Measurements from ENCODE around the gene DIDO1. TPM values are rescaled to one million over a fixed set of nuclear protein-coding genes. Genes with fewer than 3 reads are reported as not detected.

DIDO1 gene
- total RNA-seq, 1 donor from 2014 or later = 24.8 TPM

GRCh38 chr20:62951143-62951895 lies 25.0 kb upstream of the DIDO1 start:
- DNase-seq (ENCODE audit: low read depth in 2 of 2) = no peak

- DNase-seq (ENCODE audit: low read depth in 2 of 2) = no peak
These were observed 24.4 kb upstream of the DIDO1 start for GRCh38 chr20:62950741-62951140.

DNA sequence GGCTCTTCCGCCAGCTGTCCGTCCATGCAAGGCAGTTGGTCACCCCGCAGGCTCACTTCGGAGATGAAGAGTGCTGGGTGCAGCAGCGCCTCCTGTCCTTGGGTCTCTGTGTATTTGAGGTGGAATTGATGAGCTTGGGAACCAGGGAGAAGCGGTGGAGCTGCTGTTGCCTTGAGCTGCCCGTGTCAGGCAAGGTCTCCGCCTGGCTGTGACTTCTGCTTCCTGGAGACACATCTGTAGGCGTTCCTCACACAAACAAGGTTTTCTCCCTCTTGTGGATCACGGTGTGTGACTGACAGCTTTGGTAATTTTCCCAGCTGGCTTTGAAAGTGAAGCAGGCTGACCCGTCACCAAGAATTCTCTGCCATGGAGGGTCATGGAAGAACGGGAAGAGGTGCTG lies 23.7 kb upstream of the DIDO1 start:
- no peak for DNase-seq (ENCODE audit: low read depth in 2 of 2)

DNA sequence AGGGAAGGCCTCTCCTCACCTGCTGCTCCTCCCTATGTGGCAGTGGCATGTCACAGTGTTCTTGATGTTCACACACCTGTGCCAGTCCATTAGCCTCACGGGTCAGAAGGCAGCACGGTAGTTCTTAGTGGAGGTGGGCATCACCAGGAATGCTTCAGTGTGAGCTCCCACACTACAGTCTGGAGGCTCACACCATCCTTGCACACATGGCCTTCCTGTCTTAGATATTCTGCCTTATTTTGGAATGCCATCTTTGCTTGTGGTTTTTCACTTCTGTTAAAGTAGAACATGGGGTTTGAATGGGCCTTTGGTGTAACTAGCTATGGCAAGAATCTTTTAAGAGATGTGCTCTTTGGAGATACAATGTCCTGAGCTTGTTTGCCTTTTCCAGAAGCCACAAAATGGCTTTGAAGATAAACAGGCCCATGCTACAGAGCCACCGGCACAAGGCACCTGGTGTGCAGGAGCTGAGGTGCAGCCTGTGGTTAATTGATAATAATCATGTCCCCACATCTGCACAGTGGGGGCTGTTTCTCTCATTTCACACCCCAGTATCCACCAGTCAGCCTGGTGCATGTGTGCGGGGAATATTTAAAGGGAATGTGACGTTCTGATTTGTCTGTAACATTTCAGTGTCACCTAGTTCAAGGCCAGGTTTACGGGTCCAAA lies 23.0 kb upstream of the DIDO1 start:
- no peak for DNase-seq (ENCODE audit: low read depth in 2 of 2)

- DNase-seq (ENCODE audit: low read depth in 2 of 2) = no peak
These were observed 21.4 kb upstream of the DIDO1 start for GRCh38 chr20:62947532-62948300.

GRCh38 chr20:62946918-62947317 lies 20.6 kb upstream of the DIDO1 start:
- no peak for DNase-seq (ENCODE audit: low read depth in 2 of 2)

GRCh38 chr20:62945771-62946339 lies 19.6 kb upstream of the DIDO1 start:
- no peak for DNase-seq (ENCODE audit: low read depth in 2 of 2)

DNA sequence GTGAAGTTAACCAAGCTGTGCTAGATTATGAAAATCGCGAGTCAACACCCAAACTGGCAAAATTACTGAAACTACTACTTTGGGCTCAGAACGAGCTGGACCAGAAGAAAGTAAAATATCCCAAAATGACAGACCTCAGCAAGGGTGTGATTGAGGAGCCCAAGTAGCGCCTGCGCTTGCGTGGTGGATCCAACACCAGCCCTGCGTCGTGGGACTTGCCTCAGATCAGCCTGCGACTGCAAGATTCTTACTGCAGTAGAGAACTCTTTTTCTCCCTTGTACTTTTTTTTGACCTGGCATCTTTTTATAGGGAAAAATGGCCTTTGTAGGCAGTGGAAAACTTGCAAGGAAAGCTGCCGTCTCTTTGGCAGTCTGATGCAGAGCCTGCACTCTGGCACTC lies 18.4 kb upstream of the DIDO1 start:
- DNase-seq (ENCODE audit: low read depth in 2 of 2) = no peak

GRCh38 chr20:62944184-62944583 lies 17.9 kb upstream of the DIDO1 start:
- DNase-seq (ENCODE audit: low read depth in 2 of 2) = no peak

GRCh38 chr20:62943396-62943795 lies 17.1 kb upstream of the DIDO1 start:
- DNase-seq (ENCODE audit: low read depth in 2 of 2) = no peak

GRCh38 chr20:62942456-62942855 lies 16.2 kb upstream of the DIDO1 start:
- DNase-seq (ENCODE audit: low read depth in 2 of 2) = no peak

DNA sequence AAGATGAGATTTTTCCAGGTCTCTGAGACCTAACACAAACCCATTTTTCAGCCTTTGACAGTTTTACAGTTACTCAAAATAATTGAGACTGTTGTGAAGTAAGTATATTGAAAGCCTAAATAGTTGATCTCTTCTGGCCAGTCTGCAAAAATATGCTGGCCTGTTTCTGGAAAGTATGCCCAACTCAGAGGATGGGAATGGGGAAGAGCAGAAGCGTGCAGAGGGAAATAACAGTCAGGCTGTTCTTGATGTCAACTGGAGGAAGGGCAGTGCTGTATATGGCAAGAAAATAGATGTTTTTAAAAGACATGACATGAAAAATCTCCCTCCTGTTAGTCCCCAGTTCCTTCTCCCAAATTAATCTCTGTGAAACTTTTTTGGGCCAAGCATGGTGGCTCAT lies 15.5 kb upstream of the DIDO1 start:
- no peak for DNase-seq (ENCODE audit: low read depth in 2 of 2)

DNA sequence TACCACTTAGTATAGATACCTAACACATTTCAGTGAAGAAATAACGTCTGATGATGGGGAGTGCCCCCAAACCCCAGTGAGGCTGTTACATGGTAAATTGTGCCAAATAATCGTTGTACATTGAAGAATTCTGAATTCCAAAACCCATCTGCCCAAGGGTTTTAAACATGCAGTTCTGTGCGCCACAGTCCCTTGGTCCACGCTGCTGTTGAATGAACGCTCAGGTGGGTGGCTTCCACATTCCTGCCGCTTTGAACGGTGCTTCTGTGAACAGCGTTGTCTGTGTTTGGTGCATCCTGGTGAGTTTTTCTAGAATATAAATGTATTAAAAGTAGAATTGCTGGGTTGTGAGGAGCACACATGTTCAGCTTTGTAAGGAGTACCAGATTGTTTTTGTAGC lies 14.6 kb upstream of the DIDO1 start:
- DNase-seq (ENCODE audit: low read depth in 2 of 2) = no peak

DNA sequence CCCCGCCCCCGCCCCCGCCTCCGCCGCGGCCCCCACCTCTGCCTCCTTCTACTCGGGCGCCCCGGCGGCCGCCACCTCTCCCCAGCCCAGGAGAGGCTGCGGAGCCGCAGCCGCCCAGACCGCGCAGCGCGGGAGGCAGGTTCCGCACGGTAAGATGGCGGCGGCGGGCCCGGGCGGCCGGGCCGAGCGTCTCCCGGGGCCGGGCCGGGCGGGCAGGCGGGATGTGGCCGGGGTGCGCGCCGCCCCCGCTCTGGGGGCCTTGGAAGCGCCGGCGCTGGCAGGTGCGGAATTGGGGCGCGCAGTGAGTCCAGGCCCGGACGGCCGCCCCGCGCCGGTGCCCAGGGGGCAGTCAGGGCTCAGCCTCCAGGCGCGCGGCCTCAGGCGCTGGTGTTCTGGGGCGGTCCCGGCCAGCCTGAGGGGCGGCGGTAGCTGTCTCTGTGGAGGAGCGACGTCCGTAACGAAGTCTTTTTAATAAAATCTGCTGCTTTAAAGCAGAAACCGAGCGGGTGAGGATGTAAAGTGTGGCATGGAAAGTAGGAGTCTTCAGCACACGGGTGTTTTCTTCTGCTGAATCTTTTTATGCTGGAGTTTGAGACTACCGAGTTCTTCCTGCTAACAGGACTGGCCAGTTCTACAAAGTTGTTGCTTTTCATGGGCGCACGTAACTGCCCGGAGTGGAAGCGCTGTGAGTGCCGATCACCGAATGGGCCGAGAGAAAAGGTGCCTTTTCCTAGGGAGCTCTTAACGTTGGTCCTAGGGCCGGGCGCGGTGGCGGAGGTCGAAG lies 12.0 kb upstream of the DIDO1 start, which contains the start of gene GID8:
GID8 (plus strand) TSS at position 43 of the 784 bp plus-strand sequence. CDS start 3,356 bp downstream, outside the sequence.
- DNase-seq (ENCODE audit: low read depth in 2 of 2) = peak; percentile 61 to 71

DNA sequence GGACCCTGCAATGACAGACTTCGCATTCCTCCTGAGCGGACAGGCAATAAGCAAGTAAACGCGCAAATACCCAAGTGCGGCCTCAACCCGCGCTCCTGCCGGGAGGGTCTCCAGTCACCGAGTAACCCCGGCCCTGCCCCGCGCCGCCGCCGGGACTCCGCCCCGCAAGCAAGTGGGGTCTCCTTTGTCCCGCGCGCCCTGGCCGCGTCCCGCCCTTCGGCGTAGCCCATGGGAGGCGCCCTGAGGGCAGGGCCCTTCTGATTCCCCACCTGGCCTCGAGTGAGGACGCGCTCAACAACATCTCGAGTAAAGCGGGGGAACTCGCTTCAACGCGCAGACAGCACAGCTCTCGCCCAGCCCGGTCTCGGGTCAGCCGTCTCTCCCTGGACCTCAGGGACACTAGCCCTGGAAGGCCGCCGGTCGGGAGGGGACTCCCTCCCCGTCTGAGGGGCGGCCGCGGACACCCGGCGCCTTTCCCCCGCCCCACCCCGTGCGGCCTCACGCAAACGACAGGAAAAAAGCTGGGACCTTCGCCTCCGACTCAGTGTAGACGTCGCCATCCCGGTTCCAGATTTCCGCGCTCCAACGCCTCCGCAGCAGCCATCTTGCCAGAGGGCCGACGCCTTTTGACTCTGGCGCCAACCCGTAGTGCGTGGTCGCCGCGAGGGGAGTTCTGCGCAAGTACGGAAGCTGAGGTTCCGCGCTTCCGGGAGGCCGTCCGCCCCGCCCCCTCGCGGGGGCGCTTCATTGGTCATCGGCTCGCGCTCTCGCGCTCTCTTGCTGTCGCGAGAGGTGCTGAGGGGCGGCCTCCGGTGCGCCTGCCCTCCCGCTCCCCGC lies 11.2 kb upstream of the DIDO1 start:
- peak; percentile 98 for DNase-seq (ENCODE audit: low read depth in 2 of 2)

DNA sequence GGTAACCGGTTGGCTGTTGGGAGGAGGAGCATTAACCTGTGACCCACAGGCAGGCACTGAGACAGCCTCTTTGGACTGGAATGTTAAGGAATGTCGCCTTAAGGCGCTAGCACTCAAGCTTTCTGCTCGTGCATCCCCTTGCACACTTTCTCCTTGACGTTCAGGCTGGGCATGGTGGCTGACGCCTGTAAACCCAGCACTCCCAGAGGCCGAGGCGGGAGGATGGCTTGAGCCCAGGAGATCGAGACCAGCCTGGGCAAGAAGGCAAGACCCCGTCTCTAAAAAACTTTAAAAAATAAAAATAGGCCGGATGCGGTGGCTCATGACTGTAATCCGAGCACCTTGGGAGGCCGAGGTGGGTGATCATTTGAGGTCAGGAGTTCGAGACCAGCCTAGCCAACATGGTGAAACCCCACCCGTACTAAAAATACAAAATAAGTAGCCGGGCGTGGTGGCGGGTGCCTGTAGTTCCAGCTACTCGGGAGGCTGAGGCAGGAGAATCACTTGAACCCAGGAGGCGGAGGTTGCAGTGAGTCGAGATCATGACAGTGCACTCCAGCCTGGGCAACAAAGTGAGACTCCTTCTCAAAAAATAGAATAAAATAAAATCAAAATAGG lies 9.8 kb upstream of the DIDO1 start:
- DNase-seq (ENCODE audit: low read depth in 2 of 2) = no peak

GRCh38 chr20:62935204-62935967 lies 9.1 kb upstream of the DIDO1 start:
- no peak for DNase-seq (ENCODE audit: low read depth in 2 of 2)

DNA sequence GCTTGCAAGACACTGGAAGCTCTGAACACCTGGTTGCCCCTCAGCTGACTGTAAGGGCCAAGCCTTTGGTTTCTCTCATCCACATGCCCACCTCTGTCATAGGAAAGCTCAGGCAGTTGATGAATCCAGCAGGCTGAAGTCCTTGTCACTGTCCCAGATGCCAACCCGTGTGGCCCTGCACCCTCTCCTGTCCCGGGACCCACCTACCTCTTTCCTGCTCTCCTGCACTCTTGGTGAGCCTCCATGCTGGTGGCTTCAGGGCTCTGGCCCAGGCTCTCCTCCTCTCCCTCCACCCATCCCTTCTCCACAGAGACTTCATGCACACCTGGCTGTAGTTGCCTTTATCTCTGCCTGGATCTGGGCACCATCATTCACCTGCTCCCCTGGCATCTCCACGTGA lies 7.7 kb upstream of the DIDO1 start:
- DNase-seq (ENCODE audit: low read depth in 2 of 2) = no peak

DNA sequence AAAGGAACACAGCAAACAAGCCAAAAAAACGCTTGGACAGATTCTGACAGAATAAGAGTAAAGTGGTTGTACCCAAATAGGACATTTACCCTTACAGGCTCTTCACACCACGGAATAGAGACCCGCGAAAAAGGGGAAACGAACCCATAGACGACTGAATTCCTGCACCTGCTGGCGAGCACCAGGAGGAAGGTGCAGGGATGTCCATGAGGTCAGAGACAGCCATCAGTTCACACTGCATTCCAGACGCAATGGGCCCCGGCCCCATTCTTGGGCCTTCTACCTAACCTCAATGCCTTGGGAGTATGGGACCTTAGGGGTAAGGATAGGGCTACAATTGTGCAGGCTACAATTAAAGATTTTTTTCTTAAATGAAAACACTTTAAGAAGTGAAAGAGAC lies 5.2 kb upstream of the DIDO1 start:
- no peak for DNase-seq (ENCODE audit: low read depth in 2 of 2)
